Memory B cell (primary cell): ENCODE results near the gene TBP.
"Not testable (repeated sequence)": the region's sequence is repeated elsewhere in the genome, so short reads cannot be mapped to it uniquely, and the experiment has no call there.

ENCODE experiments used
- ATAC-seq: fragments of 150-1000 bp; cut with Tn5 transposase; 2 replicates; pipeline ENCODE4 v1.10.0; 2021; ENCODE audit warnings: low read depth, mild to moderate bottlenecking, moderate library complexity
- DNase-seq, 2 donors: peaks; one replicate each; pipeline ENCODE4 v3.0.0; 2022; ENCODE audit warnings: low spot score in 2 of 2
- H3K27ac Mint-ChIP-seq: one replicate; pipeline ENCODE4 v1.8.0; 2022; ENCODE audit warnings: mild to moderate bottlenecking, moderate library complexity, mixed read lengths
- H3K27me3 Mint-ChIP-seq: one replicate; pipeline ENCODE4 v1.8.0; 2022; ENCODE audit warnings: mixed read lengths
- H3K36me3 Mint-ChIP-seq: one replicate; pipeline ENCODE4 v1.8.0; 2022; ENCODE audit warnings: mild to moderate bottlenecking, mixed read lengths
- H3K4me1 Mint-ChIP-seq: one replicate; pipeline ENCODE4 v1.8.0; 2022; ENCODE audit warnings: mixed read lengths
- H3K4me3 Mint-ChIP-seq: one replicate; pipeline ENCODE4 v1.8.0; 2022; ENCODE audit warnings: mild to moderate bottlenecking, moderate library complexity, mixed read lengths
- H3K9me3 Mint-ChIP-seq: one replicate; pipeline ENCODE4 v1.8.0; 2022; ENCODE audit warnings: mixed read lengths

The TBP gene

GRCh38 chr6:170554013-170554795 is at the start of gene TBP:
TSS of gene TBP (plus strand) at chr6:170554369. CDS start at chr6:170557030, 2,661 bp downstream.
- H3K36me3 Mint-ChIP-seq: peaks cover 18% of the 10 kb centered on the region
- ATAC-seq: peak; percentile 89
- H3K27ac Mint-ChIP-seq: no peak within 1 kb of the TSS
- H3K27me3 Mint-ChIP-seq: no peaks in the 10 kb centered on the region
- peak; percentile 95 to 96 for DNase-seq
- no peak within 1 kb of the TSS for H3K4me3 Mint-ChIP-seq
- no peaks in the 10 kb centered on the region for H3K9me3 Mint-ChIP-seq
- peaks cover 22% of the 10 kb centered on the region for H3K4me1 Mint-ChIP-seq

GRCh38 chr6:170504479-170504878 is 49.7 kb upstream of the TBP start:
- H3K9me3 Mint-ChIP-seq: peaks cover 27% of the 10 kb centered on the region
- H3K36me3 Mint-ChIP-seq: peaks cover 25% of the 10 kb centered on the region
- H3K4me1 Mint-ChIP-seq: no peaks in the 10 kb centered on the region
- peaks cover 40% of the 10 kb centered on the region for H3K27me3 Mint-ChIP-seq
- DNase-seq: no peak
- no peak overlapping the region for H3K4me3 Mint-ChIP-seq
- no peak for ATAC-seq
- no peak overlapping the region for H3K27ac Mint-ChIP-seq

GRCh38 chr6:170505306-170505705 is 48.9 kb upstream of the TBP start:
- Mint-ChIP-seq H3K4me3 (no peak overlapping the region), H3K9me3 (peaks cover 27% of the 10 kb centered on the region), H3K27ac (no peak overlapping the region), H3K4me1 (no peaks in the 10 kb centered on the region), H3K36me3 (peaks cover 25% of the 10 kb centered on the region), H3K27me3 (peaks cover 41% of the 10 kb centered on the region)
- no peak for ATAC-seq
- DNase-seq: no peak

- ATAC-seq (no peak), DNase-seq (no peak)
- Mint-ChIP-seq H3K27ac (no peak overlapping the region), H3K4me1 (no peaks in the 10 kb centered on the region), H3K27me3 (peaks cover 33% of the 10 kb centered on the region), H3K4me3 (no peak overlapping the region), H3K36me3 (peaks cover 17% of the 10 kb centered on the region), H3K9me3 (peaks cover 18% of the 10 kb centered on the region)
Observed at GRCh38 chr6:170506446-170506845, 47.7 kb upstream of the TBP start.

- DNase-seq, H3K9me3 Mint-ChIP-seq: not testable (repeated sequence)
Observed at GRCh38 chr6:170507728-170508127, 46.4 kb upstream of the TBP start.

GRCh38 chr6:170508275-170508674 is 45.9 kb upstream of the TBP start:
- DNase-seq, H3K4me3 Mint-ChIP-seq, H3K9me3 Mint-ChIP-seq, ATAC-seq, H3K36me3 Mint-ChIP-seq, H3K4me1 Mint-ChIP-seq, H3K27ac Mint-ChIP-seq: not testable (repeated sequence)
- peaks cover 21% of the 10 kb centered on the region for H3K27me3 Mint-ChIP-seq

More at GRCh38 chr6:170507728-170508127, 46.4 kb upstream of the TBP start:
- not testable (repeated sequence) for ATAC-seq, H3K4me3 Mint-ChIP-seq, H3K27ac Mint-ChIP-seq, H3K4me1 Mint-ChIP-seq, H3K36me3 Mint-ChIP-seq
- H3K27me3 Mint-ChIP-seq: peaks cover 22% of the 10 kb centered on the region

GRCh38 chr6:170508892-170509722 is 45.1 kb upstream of the TBP start:
- H3K27ac Mint-ChIP-seq, H3K36me3 Mint-ChIP-seq, H3K4me1 Mint-ChIP-seq, DNase-seq, H3K4me3 Mint-ChIP-seq, H3K9me3 Mint-ChIP-seq, ATAC-seq: not testable (repeated sequence)
- H3K27me3 Mint-ChIP-seq: peaks cover 15% of the 10 kb centered on the region

- H3K9me3 Mint-ChIP-seq: no peaks in the 10 kb centered on the region
- no peaks in the 10 kb centered on the region for H3K4me1 Mint-ChIP-seq
Observed at GRCh38 chr6:170509723-170510018, 44.5 kb upstream of the TBP start.

GRCh38 chr6:170510631-170511030 is 43.5 kb upstream of the TBP start:
- H3K36me3 Mint-ChIP-seq: no peaks in the 10 kb centered on the region
- ATAC-seq: no peak

More at GRCh38 chr6:170509723-170510018, 44.5 kb upstream of the TBP start:
- Mint-ChIP-seq H3K4me3 (no peak overlapping the region), H3K36me3 (no peaks in the 10 kb centered on the region), H3K27me3 (peaks cover 15% of the 10 kb centered on the region), H3K27ac (no peak overlapping the region)
- DNase-seq: no peak
- ATAC-seq: no peak

GRCh38 chr6:170512249-170512648 is 41.9 kb upstream of the TBP start:
- ATAC-seq (no peak), DNase-seq (no peak)
- H3K36me3 Mint-ChIP-seq: no peaks in the 10 kb centered on the region
- H3K27ac Mint-ChIP-seq: no peak overlapping the region
- H3K4me1 Mint-ChIP-seq: no peaks in the 10 kb centered on the region
- H3K27me3 Mint-ChIP-seq: peaks cover 16% of the 10 kb centered on the region
- no peaks in the 10 kb centered on the region for H3K9me3 Mint-ChIP-seq
- no peak overlapping the region for H3K4me3 Mint-ChIP-seq

More at GRCh38 chr6:170510631-170511030, 43.5 kb upstream of the TBP start:
- Mint-ChIP-seq H3K27ac (no peak overlapping the region), H3K27me3 (peaks cover 15% of the 10 kb centered on the region), H3K9me3 (no peaks in the 10 kb centered on the region), H3K4me3 (no peak overlapping the region), H3K4me1 (no peaks in the 10 kb centered on the region)
- DNase-seq: no peak

- Mint-ChIP-seq H3K36me3 (no peaks in the 10 kb centered on the region), H3K4me3 (no peak overlapping the region), H3K9me3 (no peaks in the 10 kb centered on the region), H3K27me3 (peaks cover 19% of the 10 kb centered on the region), H3K27ac (no peak overlapping the region), H3K4me1 (no peaks in the 10 kb centered on the region)
- no peak for DNase-seq
- no peak for ATAC-seq
Observed at GRCh38 chr6:170514908-170515307, 39.3 kb upstream of the TBP start.

GRCh38 chr6:170516783-170517616 is 37.2 kb upstream of the TBP start:
- no peaks in the 10 kb centered on the region for H3K4me1 Mint-ChIP-seq
- DNase-seq (peak; percentile 15 to 24), ATAC-seq (peak; percentile 77)
- H3K27me3 Mint-ChIP-seq: peaks cover 20% of the 10 kb centered on the region
- H3K36me3 Mint-ChIP-seq: no peaks in the 10 kb centered on the region
- no peaks in the 10 kb centered on the region for H3K9me3 Mint-ChIP-seq
- H3K27ac Mint-ChIP-seq: no peak overlapping the region
- H3K4me3 Mint-ChIP-seq: peak overlapping the region; percentile 13

GRCh38 chr6:170522565-170523183 is 31.5 kb upstream of the TBP start:
- ATAC-seq: no peak
- no peaks in the 10 kb centered on the region for H3K36me3 Mint-ChIP-seq
- H3K4me1 Mint-ChIP-seq: no peaks in the 10 kb centered on the region
- no peaks in the 10 kb centered on the region for H3K9me3 Mint-ChIP-seq
- peaks cover 11% of the 10 kb centered on the region for H3K27me3 Mint-ChIP-seq
- H3K4me3 Mint-ChIP-seq: no peak overlapping the region
- H3K27ac Mint-ChIP-seq: no peak overlapping the region
- DNase-seq: no peak
